Parathyroid adenoma (tissue), 2 donors: ENCODE measurements around the gene SLX9.

ENCODE experiments used
- H2AFZ ChIP-seq: fragments of 300-600 bp; sonication (generic); one replicate; pipeline ENCODE4 v1.7.0; 2017; ENCODE audit warnings: antibody characterized with exemption, mild to moderate bottlenecking
- H3K27ac ChIP-seq: fragments of 300-600 bp; sonication (generic); one replicate; pipeline ENCODE4 v1.7.0; 2017
- H3K27me3 ChIP-seq: fragments of 300-600 bp; sonication (generic); one replicate; pipeline ENCODE4 v1.7.0; 2017; ENCODE audit warnings: low read length; ENCODE audit not compliant: control insufficient read depth, insufficient read depth
- H3K36me3 ChIP-seq: fragments of 300-600 bp; sonication (generic); one replicate; pipeline ENCODE4 v1.7.0; 2017; ENCODE audit warnings: low read length; ENCODE audit not compliant: control insufficient read depth, insufficient read depth
- H3K4me1 ChIP-seq: fragments of 300-600 bp; sonication (generic); one replicate; pipeline ENCODE4 v1.7.0; 2017; ENCODE audit warnings: control low read depth
- H3K4me2 ChIP-seq: fragments of 300-600 bp; sonication (generic); one replicate; pipeline ENCODE4 v1.7.0; 2017; ENCODE audit warnings: low read length
- H3K4me3 ChIP-seq: fragments of 300-600 bp; sonication (generic); one replicate; pipeline ENCODE4 v1.7.0; 2017; ENCODE audit warnings: low read depth, low read length
- H3K79me2 ChIP-seq: fragments of 300-600 bp; sonication (generic); one replicate; pipeline ENCODE4 v1.7.0; 2017; ENCODE audit warnings: control low read depth
- H3K9ac ChIP-seq: fragments of 300-600 bp; sonication (generic); one replicate; pipeline ENCODE4 v1.7.0; 2017; ENCODE audit warnings: mild to moderate bottlenecking
- H3K9me3 ChIP-seq: fragments of 300-600 bp; sonication (generic); one replicate; pipeline ENCODE4 v1.7.0; 2017; ENCODE audit warnings: low read length; ENCODE audit not compliant: control insufficient read depth
- CTCF ChIP-seq: fragments of 300-600 bp; sonication (generic); IDR thresholded peaks from one replicate; pipeline ENCODE4 v1.7.0; 2017; ENCODE audit warnings: antibody characterized with exemption, mild to moderate bottlenecking
- donor health status: primary hyperparathyroidism.

SLX9 gene

DNA sequence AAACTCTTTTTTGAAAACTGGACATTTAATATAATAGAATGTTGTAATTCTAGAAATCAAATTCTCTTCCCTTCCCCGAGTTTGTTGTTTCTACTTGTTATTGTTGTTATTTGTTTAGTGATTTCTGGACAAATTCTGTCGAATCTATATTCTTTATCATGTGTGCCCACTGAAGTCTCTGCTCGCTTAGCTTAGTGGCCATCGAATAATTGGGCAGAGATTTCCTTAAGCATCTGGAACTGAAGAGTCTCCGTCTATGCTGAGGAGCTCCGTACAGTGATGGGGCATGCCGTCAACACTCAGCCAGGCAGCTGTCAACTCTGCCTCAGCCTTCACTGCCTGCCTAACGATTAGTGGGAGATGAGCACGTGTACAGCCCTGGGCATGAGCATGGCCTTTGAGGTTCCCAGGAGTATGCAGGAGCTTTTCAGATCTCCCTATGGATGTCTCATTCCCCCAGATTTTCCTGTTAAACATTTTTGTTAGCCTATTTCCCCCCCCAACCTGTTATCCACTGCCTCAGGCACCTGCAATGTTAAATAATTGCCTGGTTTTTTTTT is 66.8 kb downstream of the SLX9 start:
- Histone ChIP-seq H3K4me1 (no peaks in the 10 kb centered on the region), H3K79me2 (no peaks in the 10 kb centered on the region), H3K4me3 (no peak overlapping the region), H3K27ac (no peak overlapping the region), H3K9me3 (no peaks in the 10 kb centered on the region), H3K4me2 (no peak overlapping the region), H3K36me3 (no peaks in the 10 kb centered on the region), H2AFZ (no peak overlapping the region), H3K9ac (no peak overlapping the region), H3K27me3 (no peaks in the 10 kb centered on the region)
- no peak for TF ChIP-seq CTCF

DNA sequence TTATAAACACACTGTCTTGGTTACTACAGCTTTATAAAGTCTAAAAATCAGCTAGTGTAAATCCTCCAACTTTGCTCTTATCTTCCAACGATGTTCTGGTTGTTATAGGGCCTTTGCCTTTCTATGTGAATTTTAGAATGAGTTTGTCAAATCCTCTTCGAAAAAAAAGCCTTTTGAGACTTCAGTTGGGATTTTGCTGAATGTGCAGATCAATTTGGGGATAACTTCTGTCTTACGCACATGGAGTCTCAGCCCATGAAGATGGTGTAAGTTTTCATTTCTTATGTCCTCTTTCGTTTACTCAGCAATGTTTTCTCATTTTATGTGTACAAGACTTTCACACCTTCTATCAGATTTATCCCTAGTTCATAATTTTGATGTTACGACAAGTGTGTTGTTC is 69.8 kb downstream of the SLX9 start:
- Histone ChIP-seq H3K27ac (no peak overlapping the region), H3K4me1 (no peaks in the 10 kb centered on the region), H3K4me3 (no peak overlapping the region), H2AFZ (no peak overlapping the region), H3K4me2 (no peak overlapping the region), H3K79me2 (no peaks in the 10 kb centered on the region), H3K9me3 (no peaks in the 10 kb centered on the region), H3K27me3 (no peaks in the 10 kb centered on the region), H3K36me3 (no peaks in the 10 kb centered on the region), H3K9ac (no peak overlapping the region)
- TF ChIP-seq CTCF = no peak

GRCh38 chr21:45010096-45010495 is 70.3 kb downstream of the SLX9 start:
- no peaks in the 10 kb centered on the region for H3K4me1 ChIP-seq
- H3K9ac ChIP-seq = no peak overlapping the region
- no peaks in the 10 kb centered on the region for H3K79me2 ChIP-seq
- H2AFZ ChIP-seq = no peak overlapping the region
- H3K9me3 ChIP-seq = no peaks in the 10 kb centered on the region
- no peak for TF ChIP-seq CTCF
- no peak overlapping the region for H3K4me2 ChIP-seq
- no peaks in the 10 kb centered on the region for H3K36me3 ChIP-seq
- no peaks in the 10 kb centered on the region for H3K27me3 ChIP-seq
- H3K27ac ChIP-seq = no peak overlapping the region
- H3K4me3 ChIP-seq = no peak overlapping the region

GRCh38 chr21:45010860-45011259 is 71.0 kb downstream of the SLX9 start:
- no peak overlapping the region for H3K27ac ChIP-seq
- H3K9ac ChIP-seq = no peak overlapping the region
- no peaks in the 10 kb centered on the region for H3K9me3 ChIP-seq
- no peaks in the 10 kb centered on the region for H3K27me3 ChIP-seq
- no peaks in the 10 kb centered on the region for H3K36me3 ChIP-seq
- H3K4me1 ChIP-seq = no peaks in the 10 kb centered on the region
- no peak overlapping the region for H2AFZ ChIP-seq
- no peak for TF ChIP-seq CTCF
- H3K79me2 ChIP-seq = no peaks in the 10 kb centered on the region
- no peak overlapping the region for H3K4me3 ChIP-seq
- H3K4me2 ChIP-seq = no peak overlapping the region

GRCh38 chr21:45011426-45011825 is 71.6 kb downstream of the SLX9 start:
- H3K27me3 ChIP-seq = no peaks in the 10 kb centered on the region
- no peak overlapping the region for H3K4me3 ChIP-seq
- H3K36me3 ChIP-seq = no peaks in the 10 kb centered on the region
- no peaks in the 10 kb centered on the region for H3K4me1 ChIP-seq
- no peak overlapping the region for H3K4me2 ChIP-seq
- H3K27ac ChIP-seq = no peak overlapping the region
- no peak for TF ChIP-seq CTCF
- H2AFZ ChIP-seq = no peak overlapping the region
- H3K9me3 ChIP-seq = no peaks in the 10 kb centered on the region
- H3K79me2 ChIP-seq = no peaks in the 10 kb centered on the region
- H3K9ac ChIP-seq = no peak overlapping the region
